Measurements from ENCODE around the gene CDC16. TPM values are rescaled to one million over a fixed set of nuclear protein-coding genes. Genes with fewer than 3 reads are reported as not detected.

CDC16 gene
- total RNA-seq, 2 experiments from 2014 or later = 23.1 to 48.7 TPM

DNA sequence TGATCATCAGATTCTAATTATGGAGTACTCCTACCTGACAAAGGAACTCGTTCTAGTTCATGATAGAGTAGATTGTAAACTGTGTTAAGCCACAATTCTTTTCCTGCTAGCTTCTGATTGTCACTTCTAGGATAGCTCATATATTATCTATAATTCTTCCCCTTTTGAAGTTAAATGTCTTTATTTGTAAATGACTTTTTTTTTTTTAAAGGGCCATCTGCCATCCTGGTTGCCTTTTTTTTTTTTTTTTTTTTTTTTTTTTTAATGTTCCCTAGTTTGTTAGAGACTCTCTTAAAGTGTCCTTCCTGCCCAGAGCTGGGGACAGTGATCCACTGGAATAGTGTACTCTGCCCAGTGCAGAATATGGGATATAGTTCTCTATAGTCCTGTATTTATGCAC is 83.9 kb downstream of the CDC16 start:
- H4K20me1 ChIP-seq (ENCODE audit: insufficient read depth, low read length) = peaks cover 40% of the 10 kb centered on the region
- no peak for DNase-seq (ENCODE audit: low spot score)
- H3K9me3 ChIP-seq (ENCODE audit: low read length) = no peaks in the 10 kb centered on the region
- BruUV-seq (replicated peaks) = no TSS peak
- TF ChIP-seq, protein P1, sequence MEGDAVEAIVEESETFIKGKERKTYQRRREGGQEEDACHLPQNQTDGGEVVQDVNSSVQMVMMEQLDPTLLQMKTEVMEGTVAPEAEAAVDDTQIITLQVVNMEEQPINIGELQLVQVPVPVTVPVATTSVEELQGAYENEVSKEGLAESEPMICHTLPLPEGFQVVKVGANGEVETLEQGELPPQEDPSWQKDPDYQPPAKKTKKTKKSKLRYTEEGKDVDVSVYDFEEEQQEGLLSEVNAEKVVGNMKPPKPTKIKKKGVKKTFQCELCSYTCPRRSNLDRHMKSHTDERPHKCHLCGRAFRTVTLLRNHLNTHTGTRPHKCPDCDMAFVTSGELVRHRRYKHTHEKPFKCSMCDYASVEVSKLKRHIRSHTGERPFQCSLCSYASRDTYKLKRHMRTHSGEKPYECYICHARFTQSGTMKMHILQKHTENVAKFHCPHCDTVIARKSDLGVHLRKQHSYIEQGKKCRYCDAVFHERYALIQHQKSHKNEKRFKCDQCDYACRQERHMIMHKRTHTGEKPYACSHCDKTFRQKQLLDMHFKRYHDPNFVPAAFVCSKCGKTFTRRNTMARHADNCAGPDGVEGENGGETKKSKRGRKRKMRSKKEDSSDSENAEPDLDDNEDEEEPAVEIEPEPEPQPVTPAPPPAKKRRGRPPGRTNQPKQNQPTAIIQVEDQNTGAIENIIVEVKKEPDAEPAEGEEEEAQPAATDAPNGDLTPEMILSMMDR (conservative IDR thresholded peaks at IDR 0.05; ENCODE audit: low read length) = no peak
- no peak for TF ChIP-seq EZH2phosphoT487 (IDR thresholded peaks at IDR 0.05; ENCODE audit: borderline replicate concordance, low read depth, low read length)
- no peak overlapping the region for H3K27ac ChIP-seq (ENCODE audit: low read depth, low read length, poor library complexity, severe bottlenecking)
- H3K4me2 ChIP-seq (ENCODE audit: low read length) = peak overlapping the region; percentile 64
- POLR2A ChIA-PET = interaction anchor here (0.6 to 1.4 kb wide), 6 partner anchors 9 to 110 kb away, joined by 3 to 12 read pairs (median 4); no protein-coding TSS in a partner anchor
- CTCF ChIA-PET (ENCODE audit: unreplicated experiment) = interaction anchor here (0.5 kb wide), 1 partner anchor 275 kb away, joined by 3 read pairs; no protein-coding TSS in a partner anchor
- peaks cover 32% of the 10 kb centered on the region for H3K4me1 ChIP-seq (ENCODE audit: insufficient read depth, low read length, poor library complexity, severe bottlenecking)
- peaks cover 81% of the 10 kb centered on the region for H3K36me3 ChIP-seq (ENCODE audit: insufficient read depth, low read length)
- intact Hi-C loops (cut with micrococcal nuclease; ENCODE audit: unreplicated experiment) = no loop called here
- H3K79me2 ChIP-seq (ENCODE audit: insufficient read depth, low read depth, low read length) = peaks cover 88% of the 10 kb centered on the region
- H3K9me2 ChIP-seq (ENCODE audit: insufficient read depth, low read length) = no peaks in the 10 kb centered on the region
- no peak overlapping the region for H2AFZ ChIP-seq (ENCODE audit: low read length)
- no peak overlapping the region for H3K4me3 ChIP-seq (ENCODE audit: low read depth, low read length, poor library complexity, severe bottlenecking)

DNA sequence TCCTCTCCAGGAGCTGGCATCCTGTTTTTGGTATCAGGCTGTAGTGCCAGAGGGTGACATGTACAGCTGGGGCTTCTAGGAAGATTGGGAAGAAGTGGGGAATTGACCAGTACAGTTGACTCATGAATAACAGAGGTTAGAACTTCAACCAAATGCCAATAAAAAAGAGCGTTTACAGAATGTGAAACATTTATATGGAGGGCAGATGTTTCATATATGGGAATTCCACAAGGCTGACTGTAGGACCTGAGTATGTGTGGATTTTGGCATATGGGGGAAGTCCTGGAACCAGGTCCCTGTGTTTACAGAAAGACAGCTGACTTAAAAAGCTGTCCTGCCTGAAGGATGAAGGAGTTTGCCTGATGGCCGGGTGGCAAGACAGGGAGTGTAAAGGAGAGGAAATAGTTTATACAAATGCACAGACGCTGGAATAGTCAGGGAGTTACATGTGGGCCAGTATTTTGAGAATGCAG is 84.8 kb downstream of the CDC16 start:
- no peak overlapping the region for H3K27ac ChIP-seq (ENCODE audit: low read depth, low read length, poor library complexity, severe bottlenecking)
- DNase-seq (ENCODE audit: low spot score) = no peak
- BruUV-seq (replicated peaks) = no TSS peak
- CTCF ChIA-PET (ENCODE audit: unreplicated experiment) = no interaction called here
- no peak overlapping the region for H3K4me3 ChIP-seq (ENCODE audit: low read depth, low read length, poor library complexity, severe bottlenecking)
- peaks cover 94% of the 10 kb centered on the region for H3K79me2 ChIP-seq (ENCODE audit: insufficient read depth, low read depth, low read length)
- no peak for TF ChIP-seq EZH2phosphoT487 (IDR thresholded peaks at IDR 0.05; ENCODE audit: borderline replicate concordance, low read depth, low read length)
- TF ChIP-seq, protein P1 (conservative IDR thresholded peaks at IDR 0.05; ENCODE audit: low read length) = no peak
- no peaks in the 10 kb centered on the region for H3K9me3 ChIP-seq (ENCODE audit: low read length)
- H3K4me2 ChIP-seq (ENCODE audit: low read length) = peak overlapping the region; percentile 64; the same call in 1 of the 2 replicates
- POLR2A ChIA-PET = interaction anchor here (1.4 kb wide), 1 partner anchor 8 kb away, joined by 12 read pairs; no protein-coding TSS in a partner anchor
- H4K20me1 ChIP-seq (ENCODE audit: insufficient read depth, low read length) = peaks cover 40% of the 10 kb centered on the region
- H3K36me3 ChIP-seq (ENCODE audit: insufficient read depth, low read length) = peaks cover 90% of the 10 kb centered on the region
- no peak overlapping the region for H2AFZ ChIP-seq (ENCODE audit: low read length)
- H3K9me2 ChIP-seq (ENCODE audit: insufficient read depth, low read length) = no peaks in the 10 kb centered on the region
- intact Hi-C loops (cut with micrococcal nuclease; ENCODE audit: unreplicated experiment) = no loop called here
- peaks cover 32% of the 10 kb centered on the region for H3K4me1 ChIP-seq (ENCODE audit: insufficient read depth, low read length, poor library complexity, severe bottlenecking)

DNA sequence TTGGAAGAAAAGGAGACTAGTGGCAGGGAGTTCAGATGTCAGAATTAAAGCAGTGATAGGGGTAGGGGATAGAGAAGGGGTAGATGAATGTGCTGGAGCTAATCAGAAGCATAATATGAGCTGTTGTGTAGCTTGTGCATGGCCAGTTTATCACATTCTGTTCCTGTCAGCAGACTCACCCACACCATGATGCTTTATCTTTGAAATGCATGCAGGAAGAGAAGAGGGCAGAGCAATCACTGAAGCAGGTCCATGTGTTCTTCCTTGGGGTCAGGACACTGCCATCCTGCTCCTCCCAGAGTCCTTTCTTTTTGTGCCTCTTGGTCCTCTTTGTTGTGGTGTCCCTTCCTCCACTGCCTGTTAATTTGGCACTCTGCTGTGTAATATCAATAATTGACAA is 85.4 kb downstream of the CDC16 start:
- POLR2A ChIA-PET = no interaction called here
- Histone ChIP-seq H3K9me3 (ENCODE audit: low read length) (no peaks in the 10 kb centered on the region), H3K4me3 (ENCODE audit: low read depth, low read length, poor library complexity, severe bottlenecking) (no peak overlapping the region), H3K4me2 (ENCODE audit: low read length) (no peak overlapping the region), H3K36me3 (ENCODE audit: insufficient read depth, low read length) (peaks cover 95% of the 10 kb centered on the region), H3K4me1 (ENCODE audit: insufficient read depth, low read length, poor library complexity, severe bottlenecking) (peaks cover 32% of the 10 kb centered on the region), H3K79me2 (ENCODE audit: insufficient read depth, low read depth, low read length) (peaks cover 96% of the 10 kb centered on the region), H4K20me1 (ENCODE audit: insufficient read depth, low read length) (peaks cover 40% of the 10 kb centered on the region), H3K27ac (ENCODE audit: low read depth, low read length, poor library complexity, severe bottlenecking) (no peak overlapping the region), H3K9me2 (ENCODE audit: insufficient read depth, low read length) (no peaks in the 10 kb centered on the region), H2AFZ (ENCODE audit: low read length) (no peak overlapping the region)
- TF ChIP-seq EZH2phosphoT487 (IDR thresholded peaks at IDR 0.05; ENCODE audit: borderline replicate concordance, low read depth, low read length) = no peak
- TF ChIP-seq, protein P1 (conservative IDR thresholded peaks at IDR 0.05; ENCODE audit: low read length) = no peak
- CTCF ChIA-PET (ENCODE audit: unreplicated experiment) = no interaction called here
- DNase-seq (ENCODE audit: low spot score) = no peak
- no TSS peak for BruUV-seq (replicated peaks)
- intact Hi-C loops (cut with micrococcal nuclease; ENCODE audit: unreplicated experiment) = no loop called here
